H9 (cell line): ENCODE measurements around the gene FADD. TPM values are rescaled to one million over a fixed set of nuclear protein-coding genes. Genes with fewer than 3 reads are reported as not detected.

ENCODE experiments used
- DNase-seq: peaks from one replicate; pipeline ENCODE4 v3.0.0-alpha.2; 2017
- H2AFZ ChIP-seq: one replicate; pipeline ENCODE4 v1.6.1; 2013; ENCODE audit warnings: mild to moderate bottlenecking, low read length, control low read depth, moderate library complexity
- H2AK5ac ChIP-seq: 2 replicates; pipeline ENCODE4 v1.6.1; 2013; ENCODE audit warnings: low read length, control low read depth, mixed read lengths; ENCODE audit not compliant: insufficient read length
- H2BK120ac ChIP-seq: one replicate; pipeline ENCODE4 v1.6.1; 2013; ENCODE audit warnings: low read depth, mild to moderate bottlenecking, low read length, control low read depth, inconsistent platforms; ENCODE audit not compliant: poor library complexity, severe bottlenecking
- H2BK12ac ChIP-seq: 2 replicates; pipeline ENCODE4 v1.6.1; 2013; ENCODE audit warnings: low read length, control low read depth, mixed read lengths, low read depth; ENCODE audit not compliant: insufficient read length
- H2BK15ac ChIP-seq: 2 replicates; pipeline ENCODE4 v1.6.1; 2013; ENCODE audit warnings: low read depth, low read length, control low read depth
- H2BK20ac ChIP-seq: one replicate; pipeline ENCODE4 v1.6.1; 2013; ENCODE audit warnings: low read depth, mild to moderate bottlenecking, low read length, control low read depth, inconsistent platforms; ENCODE audit not compliant: poor library complexity, severe bottlenecking
- H2BK5ac ChIP-seq: 2 replicates; pipeline ENCODE4 v1.6.1; 2013; ENCODE audit warnings: low read length, control low read depth, mixed read lengths; ENCODE audit not compliant: insufficient read length
- H3K14ac ChIP-seq: 2 replicates; pipeline ENCODE4 v1.6.1; 2013; ENCODE audit warnings: low read length, control low read depth; ENCODE audit not compliant: insufficient read depth
- H3K18ac ChIP-seq: 2 replicates; pipeline ENCODE4 v1.6.1; 2013; ENCODE audit warnings: low read depth, mild to moderate bottlenecking, mixed read lengths, low read length, control low read depth; ENCODE audit not compliant: insufficient read length
- H3K23ac ChIP-seq: 2 replicates; pipeline ENCODE4 v1.6.1; 2013; ENCODE audit warnings: low read length, control low read depth, mixed read lengths, low read depth; ENCODE audit not compliant: insufficient read length
- H3K23me2 ChIP-seq: 2 replicates; pipeline ENCODE4 v1.6.1; 2013; ENCODE audit warnings: low read depth, mild to moderate bottlenecking, mixed read lengths, low read length, control low read depth; ENCODE audit not compliant: insufficient read length, poor library complexity, severe bottlenecking
- H3K27ac ChIP-seq: 2 replicates; pipeline ENCODE4 v1.5.1; 2013; ENCODE audit warnings: low read length, control low read depth, mixed read lengths, low read depth; ENCODE audit not compliant: insufficient read length
- H3K27me3 ChIP-seq: 2 replicates; pipeline ENCODE4 v1.6.1; 2013; ENCODE audit warnings: low read length, control low read depth, inconsistent platforms; ENCODE audit not compliant: insufficient read depth
- H3K4ac ChIP-seq: 2 replicates; pipeline ENCODE4 v1.6.1; 2013; ENCODE audit warnings: low read depth, mild to moderate bottlenecking, control low read depth, inconsistent platforms, low read length, moderate library complexity
- H3K4me1 ChIP-seq: 2 replicates; pipeline ENCODE4 v1.6.1; 2013; ENCODE audit warnings: low read length, control low read depth, inconsistent platforms; ENCODE audit not compliant: insufficient read depth
- H3K4me2 ChIP-seq: 2 replicates; pipeline ENCODE4 v1.6.1; 2013; ENCODE audit warnings: low read length, control low read depth, mixed read lengths; ENCODE audit not compliant: insufficient read length, insufficient read depth
- H3K56ac ChIP-seq: 2 replicates; pipeline ENCODE4 v1.6.1; 2013; ENCODE audit warnings: low read depth, mild to moderate bottlenecking, mixed read lengths, low read length, control low read depth; ENCODE audit not compliant: insufficient read length
- H3K79me1 ChIP-seq: 2 replicates; pipeline ENCODE4 v1.6.1; 2013; ENCODE audit warnings: low read depth, mild to moderate bottlenecking, moderate library complexity, low read length, control low read depth, inconsistent platforms; ENCODE audit not compliant: insufficient read depth, poor library complexity, severe bottlenecking
- H3K79me2 ChIP-seq: 2 replicates; pipeline ENCODE4 v1.6.1; 2013; ENCODE audit warnings: low read length, control low read depth, inconsistent platforms; ENCODE audit not compliant: insufficient read depth
- H3K9ac ChIP-seq: 2 replicates; pipeline ENCODE4 v1.6.1; 2013; ENCODE audit warnings: low read length, control low read depth, mixed read lengths; ENCODE audit not compliant: insufficient read length; ENCODE audit errors: extremely low read depth
- H3K9me3 ChIP-seq: one replicate; pipeline ENCODE4 v1.6.1; 2013; ENCODE audit warnings: low read depth, low read length, inconsistent platforms; ENCODE audit not compliant: control insufficient read depth
- H3T11ph ChIP-seq: one replicate; pipeline ENCODE4 v1.6.1; 2013; ENCODE audit warnings: mild to moderate bottlenecking, low read length, control low read depth, inconsistent platforms
- H4K20me1 ChIP-seq: one replicate; pipeline ENCODE4 v1.6.1; 2013; ENCODE audit not compliant: control insufficient read depth, insufficient read length, insufficient read depth
- H4K5ac ChIP-seq: 2 replicates; pipeline ENCODE4 v1.6.1; 2013; ENCODE audit warnings: low read depth, mild to moderate bottlenecking, mixed read lengths, low read length, control low read depth; ENCODE audit not compliant: insufficient read length
- H4K8ac ChIP-seq: replicated peaks from 2 replicates; pipeline ENCODE4 v1.6.1; 2013; ENCODE audit warnings: low read length, control low read depth, mixed read lengths, low read depth; ENCODE audit not compliant: insufficient read length
- H4K91ac ChIP-seq: 2 replicates; pipeline ENCODE4 v1.6.1; 2013; ENCODE audit warnings: low read depth, mild to moderate bottlenecking, moderate library complexity, mixed read lengths, low read length, control low read depth; ENCODE audit not compliant: insufficient read length
- H3K27ac Mint-ChIP-seq, 3 experiments: 2 replicates in 2 of 3; 3 replicates in 1 of 3; pipeline ENCODE4 v1.8.0; 2020 to 2021; ENCODE audit warnings: mixed read lengths in 3 of 3, mild to moderate bottlenecking in 1 of 3, moderate library complexity in 1 of 3
- H3K27me3 Mint-ChIP-seq: 2 replicates; pipeline ENCODE4 v1.8.0; 2021; ENCODE audit warnings: low read depth, mild to moderate bottlenecking, moderate library complexity, mixed read lengths
- H3K36me3 Mint-ChIP-seq, 3 experiments: 2 replicates in 2 of 3; 3 replicates in 1 of 3; pipeline ENCODE4 v1.8.0; 2020 to 2021; ENCODE audit warnings: low read depth in 3 of 3, mixed read lengths in 3 of 3; ENCODE audit not compliant: insufficient read depth in 1 of 3
- H3K4me1 Mint-ChIP-seq, 2 experiments: 2 replicates each; pipeline ENCODE4 v1.8.0; 2020; ENCODE audit warnings: mixed read lengths in 2 of 2
- H3K4me3 Mint-ChIP-seq, 2 experiments: 2 replicates in 1 of 2; 3 replicates in 1 of 2; pipeline ENCODE4 v1.8.0; 2020 to 2021; ENCODE audit warnings: mild to moderate bottlenecking in 2 of 2, mixed read lengths in 2 of 2, moderate library complexity in 1 of 2
- H3K9me3 Mint-ChIP-seq, 2 experiments: 2 replicates in 1 of 2; 3 replicates in 1 of 2; pipeline ENCODE4 v1.8.0; 2020; ENCODE audit warnings: mild to moderate bottlenecking in 2 of 2, mixed read lengths in 2 of 2, moderate library complexity in 1 of 2
- CTCF ChIP-seq: fragments of 200-600 bp; sonication (generic); conservative IDR thresholded peaks from 3 replicates; pipeline ENCODE4 v1.8.0; 2021; ENCODE audit warnings: antibody characterized with exemption, mild to moderate bottlenecking
- WGBS: extraction: QIAGEN DNeasy Blood & Tissue Kit; methylation state at CpG from one replicate; pipeline ENCODE4 v1.1.7; 2013; ENCODE audit warnings: missing lambda C conversion rate, low lambda C conversion rate, mixed read lengths; ENCODE audit not compliant: insufficient read length; ENCODE audit errors: extremely low coverage; 5-methylcytosine and 5-hydroxymethylcytosine counted together
- total RNA-seq: library from RNA; stranded (reverse); gene quantifications from 2 replicates; pipeline ENCODE4 v1.2.1, GENCODE V29; 2021

The FADD gene
- total RNA-seq, 1 experiment from 2014 or later = 51.1 TPM

DNA sequence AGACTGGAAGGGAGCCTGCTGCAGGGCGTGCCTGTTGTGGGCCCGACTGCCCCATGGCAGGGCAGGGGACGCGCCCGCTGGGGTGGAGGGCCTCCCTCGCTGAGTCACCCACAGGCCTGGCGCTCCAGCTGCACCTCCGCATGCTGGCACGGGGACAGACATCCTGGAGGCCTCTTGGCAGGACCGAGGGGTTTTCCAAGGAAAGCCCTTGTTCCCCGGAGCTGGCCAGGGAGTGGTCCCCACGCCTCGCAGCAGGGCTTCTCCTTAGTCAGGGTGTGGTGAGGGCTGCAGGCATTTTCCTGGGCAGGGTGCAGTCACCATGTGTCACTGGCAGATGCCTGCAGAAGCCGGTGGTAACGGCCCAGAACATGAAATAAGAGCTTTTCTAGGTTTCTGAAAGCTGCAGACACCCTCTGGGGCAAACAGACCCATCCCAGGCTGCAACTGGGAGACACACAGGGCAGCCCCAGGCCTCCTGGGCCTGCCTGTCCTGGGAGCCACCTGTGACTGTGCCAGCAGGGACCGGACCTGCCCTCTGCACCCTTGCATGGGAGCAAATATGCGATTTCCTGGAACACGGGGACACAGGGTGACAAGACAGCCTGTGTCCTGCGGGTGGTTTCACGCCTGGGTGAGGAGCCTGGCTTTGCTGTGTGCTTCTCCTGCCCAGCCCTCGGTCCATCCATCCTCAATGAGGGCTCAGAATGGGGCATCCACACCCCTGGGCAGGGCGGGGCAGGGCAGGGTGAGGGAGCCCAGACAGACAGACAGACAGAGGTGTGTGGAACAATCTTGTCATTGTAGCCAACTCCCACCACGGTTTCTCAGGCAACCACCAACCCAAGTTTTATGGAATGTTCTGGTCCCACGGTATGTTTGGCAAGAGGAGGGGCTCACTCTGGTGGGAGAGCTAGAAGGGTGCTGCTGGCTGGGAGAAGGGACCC lies 43.2 kb upstream of the FADD start:
- Histone ChIP-seq H3K79me1 (no peaks in the 10 kb centered on the region), H2BK15ac (no peak overlapping the region), H2BK12ac (no peak overlapping the region), H3K9ac (no peak overlapping the region), H3K18ac (no peak overlapping the region), H3K14ac (no peak overlapping the region), H4K5ac (no peak overlapping the region), H3K4me1 (no peaks in the 10 kb centered on the region), H3K27me3 (no peaks in the 10 kb centered on the region), H2AFZ (no peak overlapping the region), H4K91ac (no peak overlapping the region), H4K20me1 (no peaks in the 10 kb centered on the region), H3K23me2 (no peaks in the 10 kb centered on the region), H3T11ph (no peak overlapping the region), H3K4me2 (no peak overlapping the region), H2BK20ac (no peak overlapping the region), H4K8ac (no peak overlapping the region), H3K4ac (no peak overlapping the region), H2BK120ac (no peak overlapping the region), H3K9me3 (no peaks in the 10 kb centered on the region), H3K79me2 (no peaks in the 10 kb centered on the region), H3K27ac (no peak overlapping the region), H3K56ac (no peak overlapping the region), H3K23ac (no peak overlapping the region), H2BK5ac (no peak overlapping the region), H2AK5ac (no peak overlapping the region)
- H3K27ac Mint-ChIP-seq = no peak overlapping the region
- TF ChIP-seq CTCF = no peak
- peaks cover 7% of the 10 kb centered on the region for H3K27me3 Mint-ChIP-seq
- no CpG with 5 or more reads among the region's 24 CpGs for WGBS
- H3K9me3 Mint-ChIP-seq = no peaks in the 10 kb centered on the region
- no peak overlapping the region for H3K4me3 Mint-ChIP-seq
- no peak for DNase-seq
- H3K36me3 Mint-ChIP-seq = no peaks in the 10 kb centered on the region
- peaks cover 2 to 14% of the 10 kb centered on the region in 2 experiments for H3K4me1 Mint-ChIP-seq
